DND-41 (cell line): ENCODE data around the gene SUPT3H.

Experiments used
- ATAC-seq: fragments of 200-7000 bp; cut with Tn5 transposase; 3 replicates; pipeline ENCODE4 v1.9.1; 2021; ENCODE audit warnings: low read depth; ENCODE audit not compliant: insufficient read depth
- DNase-seq: peaks from one replicate; pipeline ENCODE4 v3.0.0-alpha.2; 2020
- H2AFZ ChIP-seq: 2 replicates; pipeline ENCODE4 v1.6.0; 2012; ENCODE audit warnings: low read depth, low read length
- H3K27ac ChIP-seq: 2 replicates; pipeline ENCODE4 v1.5.1; 2012; ENCODE audit warnings: low read length, inconsistent platforms
- H3K27me3 ChIP-seq: fragments of 200-600 bp; sonication (generic); 2 replicates; pipeline ENCODE4 v1.6.0; 2012; ENCODE audit warnings: low read length, mild to moderate bottlenecking, inconsistent platforms; ENCODE audit not compliant: insufficient read depth, poor library complexity
- H3K36me3 ChIP-seq: 2 replicates; pipeline ENCODE4 v1.5.1; 2012; ENCODE audit warnings: low read length, inconsistent platforms; ENCODE audit not compliant: insufficient read depth
- H3K4me1 ChIP-seq: 2 replicates; pipeline ENCODE4 v1.5.1; 2012; ENCODE audit warnings: mild to moderate bottlenecking, low read length; ENCODE audit not compliant: insufficient read depth
- H3K4me2 ChIP-seq: 2 replicates; pipeline ENCODE4 v1.6.0; 2012; ENCODE audit warnings: mild to moderate bottlenecking, moderate library complexity, low read length, inconsistent platforms; ENCODE audit not compliant: insufficient read depth
- H3K4me3 ChIP-seq, 2 experiments: fragments of 200-600 bp in 1 of 2; shearing (Covaris generic) in 1 of 2; 2 replicates each; pipeline ENCODE4 v1.5.1; 2012 to 2016; ENCODE audit warnings: inconsistent platforms in 2 of 2, low read length in 2 of 2, mild to moderate bottlenecking in 2 of 2, low read depth in 1 of 2, moderate library complexity in 1 of 2
- H3K79me2 ChIP-seq: 2 replicates; pipeline ENCODE4 v1.6.0; 2012; ENCODE audit warnings: low read length, inconsistent platforms; ENCODE audit not compliant: insufficient read depth
- H3K9ac ChIP-seq: 2 replicates; pipeline ENCODE4 v1.6.0; 2012; ENCODE audit warnings: low read depth, mild to moderate bottlenecking, inconsistent platforms, low read length, moderate library complexity
- H3K9me3 ChIP-seq: 2 replicates; pipeline ENCODE4 v1.5.1; 2012; ENCODE audit warnings: low read length, moderate library complexity, mild to moderate bottlenecking, inconsistent platforms; ENCODE audit not compliant: insufficient read depth, severe bottlenecking
- H4K20me1 ChIP-seq: 2 replicates; pipeline ENCODE4 v1.6.0; 2012; ENCODE audit warnings: low read length; ENCODE audit not compliant: insufficient read depth
- EZH2 ChIP-seq: IDR thresholded peaks from 3 replicates; pipeline ENCODE4 v1.6.1; 2012; ENCODE audit warnings: borderline replicate concordance, low read depth, mild to moderate bottlenecking, moderate library complexity, low read length, inconsistent platforms; ENCODE audit not compliant: severe bottlenecking
- TF ChIP-seq, protein P1 (sequence below): IDR thresholded peaks from 2 replicates; pipeline ENCODE4 v1.5.1; 2012; ENCODE audit warnings: borderline replicate concordance, low read length, moderate library complexity, mild to moderate bottlenecking; ENCODE audit not compliant: poor library complexity, severe bottlenecking; ENCODE audit errors: extremely low read depth

Gene SUPT3H

DNA sequence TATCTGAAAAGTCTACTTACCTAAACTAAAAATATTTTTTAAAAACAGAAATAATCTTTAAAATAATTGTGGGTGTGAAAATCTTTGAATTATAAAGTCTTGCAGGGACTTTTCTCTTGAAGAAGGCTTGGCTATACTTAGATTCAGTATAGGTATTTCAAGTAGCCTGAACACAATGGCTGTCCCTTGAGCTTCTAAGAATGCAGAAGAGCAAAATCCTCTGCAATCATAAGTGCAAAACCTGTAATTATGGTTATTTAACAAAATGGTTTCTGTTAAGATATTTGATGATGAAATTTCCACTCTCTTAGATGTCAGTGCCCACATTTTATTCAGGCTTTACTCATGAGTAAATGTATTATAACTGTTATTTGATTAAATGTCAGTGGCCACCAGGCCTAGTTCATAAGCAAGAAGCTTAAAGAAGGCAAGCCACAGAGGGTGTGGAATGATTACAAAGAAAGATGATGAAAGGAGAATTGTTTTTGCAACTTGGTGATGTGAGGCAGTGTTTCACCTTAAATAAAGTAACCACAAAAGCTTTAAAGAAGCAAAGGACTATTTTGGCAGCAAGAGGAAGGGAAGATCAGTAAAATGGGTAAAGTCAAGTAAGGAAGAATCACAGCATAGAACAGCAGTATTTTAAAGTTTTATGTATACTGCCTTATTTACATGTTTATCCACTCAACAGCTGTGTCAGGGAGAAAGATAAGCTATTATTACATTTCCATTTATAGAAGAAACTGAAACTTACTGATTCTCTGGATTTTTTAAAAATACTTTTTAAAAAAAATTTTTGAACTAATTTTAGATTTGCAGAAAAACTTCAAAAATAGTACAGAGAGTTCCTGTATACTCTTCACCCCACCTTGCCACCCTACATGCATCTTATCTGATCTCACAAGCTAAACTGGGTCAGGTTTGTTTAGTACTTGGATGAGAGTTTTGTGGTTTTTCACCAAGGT lies 400.8 kb downstream of the SUPT3H start:
- peaks cover 7% of the 10 kb centered on the region; the same call in 1 of the 2 replicates for H3K36me3 ChIP-seq
- TF ChIP-seq EZH2, result no peak
- TF ChIP-seq, protein P1, sequence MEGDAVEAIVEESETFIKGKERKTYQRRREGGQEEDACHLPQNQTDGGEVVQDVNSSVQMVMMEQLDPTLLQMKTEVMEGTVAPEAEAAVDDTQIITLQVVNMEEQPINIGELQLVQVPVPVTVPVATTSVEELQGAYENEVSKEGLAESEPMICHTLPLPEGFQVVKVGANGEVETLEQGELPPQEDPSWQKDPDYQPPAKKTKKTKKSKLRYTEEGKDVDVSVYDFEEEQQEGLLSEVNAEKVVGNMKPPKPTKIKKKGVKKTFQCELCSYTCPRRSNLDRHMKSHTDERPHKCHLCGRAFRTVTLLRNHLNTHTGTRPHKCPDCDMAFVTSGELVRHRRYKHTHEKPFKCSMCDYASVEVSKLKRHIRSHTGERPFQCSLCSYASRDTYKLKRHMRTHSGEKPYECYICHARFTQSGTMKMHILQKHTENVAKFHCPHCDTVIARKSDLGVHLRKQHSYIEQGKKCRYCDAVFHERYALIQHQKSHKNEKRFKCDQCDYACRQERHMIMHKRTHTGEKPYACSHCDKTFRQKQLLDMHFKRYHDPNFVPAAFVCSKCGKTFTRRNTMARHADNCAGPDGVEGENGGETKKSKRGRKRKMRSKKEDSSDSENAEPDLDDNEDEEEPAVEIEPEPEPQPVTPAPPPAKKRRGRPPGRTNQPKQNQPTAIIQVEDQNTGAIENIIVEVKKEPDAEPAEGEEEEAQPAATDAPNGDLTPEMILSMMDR, result no peak
- peaks cover 15% of the 10 kb centered on the region for H3K9me3 ChIP-seq
- H3K4me2 ChIP-seq, result no peak overlapping the region
- no peaks in the 10 kb centered on the region for H3K27me3 ChIP-seq
- peaks cover 23% of the 10 kb centered on the region for H3K4me1 ChIP-seq
- H2AFZ ChIP-seq, result no peak overlapping the region
- H3K4me3 ChIP-seq, result no peak overlapping the region
- peak; percentile 84 for ATAC-seq
- no peaks in the 10 kb centered on the region for H3K79me2 ChIP-seq
- H3K9ac ChIP-seq, result no peak overlapping the region
- no peaks in the 10 kb centered on the region for H4K20me1 ChIP-seq
- peak; percentile 12 for DNase-seq
- peak overlapping the region; percentile 8; the same call in 1 of the 2 replicates for H3K27ac ChIP-seq

DNA sequence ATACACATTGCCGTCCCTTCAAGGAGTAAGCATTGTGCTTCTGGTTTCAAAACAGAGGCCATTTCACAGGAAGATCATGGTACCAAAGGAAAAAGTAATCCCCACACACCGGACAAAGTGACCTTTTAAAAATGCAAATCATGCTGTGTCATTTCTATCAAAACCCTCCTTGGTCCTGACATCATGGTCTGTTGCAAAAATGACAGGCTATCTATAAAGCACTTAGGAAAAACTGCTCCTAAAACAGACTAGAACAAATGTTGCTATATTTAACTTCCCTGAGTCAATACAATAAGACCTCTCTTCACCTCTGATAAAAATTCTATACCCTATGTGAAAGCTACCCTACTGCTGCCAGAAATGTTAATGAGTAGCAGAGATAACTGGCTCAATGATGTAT lies 403.2 kb downstream of the SUPT3H start:
- DNase-seq, result no peak
- H3K4me2 ChIP-seq, result no peak overlapping the region

DNA sequence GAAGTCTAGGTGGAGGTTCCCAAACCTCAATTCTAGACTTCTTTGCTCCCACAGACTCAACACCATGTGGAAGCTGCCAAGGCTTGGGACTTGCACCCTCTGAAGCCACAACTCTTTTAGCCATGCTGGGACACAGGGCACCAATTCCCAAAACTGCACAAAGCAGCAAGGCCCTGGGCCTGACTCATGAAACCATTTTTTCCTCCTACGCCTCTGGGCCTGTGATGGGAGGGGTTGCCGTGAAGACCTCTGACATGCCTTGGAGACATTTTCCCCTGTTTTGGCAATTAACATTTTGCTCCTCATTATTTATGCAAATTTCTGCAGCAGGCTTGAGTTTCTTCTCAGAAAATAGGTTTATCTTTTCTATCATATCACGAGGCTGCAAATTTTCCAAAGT lies 405.0 kb downstream of the SUPT3H start:
- Histone ChIP-seq H3K9me3 (peaks cover 15% of the 10 kb centered on the region), H3K36me3 (peaks cover 7% of the 10 kb centered on the region; the same call in 1 of the 2 replicates), H3K4me3 (0 out of 4 replicates have a peak overlapping the region, but pooled peaks of 1 of the 2 experiments have one; percentile 10), H3K27me3 (no peaks in the 10 kb centered on the region), H3K4me2 (no peak overlapping the region), H3K79me2 (no peaks in the 10 kb centered on the region), H3K27ac (no peak overlapping the region), H3K4me1 (peaks cover 25% of the 10 kb centered on the region), H4K20me1 (no peaks in the 10 kb centered on the region), H3K9ac (no peak overlapping the region), H2AFZ (no peak overlapping the region)
- TF ChIP-seq EZH2, result no peak
- TF ChIP-seq, protein P1, result no peak
- no peak for ATAC-seq
- peak; percentile 13 for DNase-seq

More for the DNA sequence above, 403.2 kb downstream of the SUPT3H start:
- peaks cover 26% of the 10 kb centered on the region for H3K4me1 ChIP-seq
- H3K79me2 ChIP-seq, result no peaks in the 10 kb centered on the region
- H4K20me1 ChIP-seq, result no peaks in the 10 kb centered on the region
- H3K27me3 ChIP-seq, result no peaks in the 10 kb centered on the region
- no peak overlapping the region for H2AFZ ChIP-seq
- ATAC-seq, result no peak
- H3K36me3 ChIP-seq, result peaks cover 7% of the 10 kb centered on the region; the same call in 1 of the 2 replicates
- no peak for TF ChIP-seq EZH2
- TF ChIP-seq, protein P1, result no peak
- H3K27ac ChIP-seq, result no peak overlapping the region
- no peak overlapping the region for H3K4me3 ChIP-seq
- H3K9ac ChIP-seq, result no peak overlapping the region
- H3K9me3 ChIP-seq, result peaks cover 15% of the 10 kb centered on the region
